Pons (tissue), 1 donor: ENCODE measurements around the gene FAM111A.

Experiments
- DNase-seq: peaks from one replicate; pipeline ENCODE4 v3.0.0-alpha.2; 2016; ENCODE audit warnings: low spot score

The FAM111A gene

GRCh38 chr11:59200423-59200746 is 57.7 kb downstream of the FAM111A start:
- no peak for DNase-seq

DNA sequence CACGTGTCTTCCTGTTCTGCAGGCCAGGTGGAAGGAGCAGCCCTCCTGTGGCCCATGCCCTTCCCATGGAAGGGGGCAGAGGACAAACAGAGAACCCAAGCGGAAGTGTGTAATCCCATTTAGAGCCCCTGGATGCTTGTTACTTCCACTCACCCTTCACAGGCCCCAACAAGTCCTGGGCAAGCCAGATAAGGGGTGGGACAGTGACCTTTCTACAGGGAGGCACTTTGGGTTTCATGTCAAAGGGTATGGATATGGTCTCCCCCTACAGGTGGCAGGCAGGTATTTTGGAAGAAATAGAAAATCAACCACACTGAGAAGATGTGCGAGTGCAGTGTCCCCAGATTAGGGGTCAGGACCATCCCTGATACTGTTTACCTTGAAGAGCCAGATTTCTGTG is 58.7 kb downstream of the FAM111A start:
- DNase-seq: no peak
